Measurements from ENCODE around the gene RPS6KA2. TPM values are rescaled to one million over a fixed set of nuclear protein-coding genes. Genes with fewer than 3 reads are reported as not detected.

The RPS6KA2 gene
- total RNA-seq, 1 experiment from 2014 or later = 12.3 TPM

DNA sequence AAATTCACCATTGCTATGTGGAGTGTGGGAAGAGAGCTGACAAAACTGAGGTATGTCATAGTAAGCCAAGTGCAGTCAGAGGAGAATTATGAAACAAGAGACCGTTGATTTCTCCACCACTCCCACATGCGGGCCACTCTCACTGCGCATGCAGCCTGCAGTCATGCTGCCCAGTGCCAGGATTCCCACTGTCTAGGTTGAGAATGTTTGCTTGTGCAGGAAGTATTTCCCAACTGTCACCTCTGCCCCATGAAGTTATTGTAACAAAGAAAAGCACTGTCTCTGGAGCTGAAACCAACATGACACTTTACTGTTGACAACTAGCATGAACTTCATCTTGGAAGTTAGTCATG lies 266.0 kb downstream of the RPS6KA2 start:
- no peaks in the 10 kb centered on the region for H3K9me3 ChIP-seq (ENCODE audit: control insufficient read depth, low read depth, low read length)
- H3K36me3 Mint-ChIP-seq (ENCODE audit: insufficient read depth in 1 of 3, low read depth in 3 of 3) = peaks cover 0 to 4% (median 0%) of the 10 kb centered on the region in 3 experiments; a peak in 2 of 7 replicates
- TF ChIP-seq, protein P1, sequence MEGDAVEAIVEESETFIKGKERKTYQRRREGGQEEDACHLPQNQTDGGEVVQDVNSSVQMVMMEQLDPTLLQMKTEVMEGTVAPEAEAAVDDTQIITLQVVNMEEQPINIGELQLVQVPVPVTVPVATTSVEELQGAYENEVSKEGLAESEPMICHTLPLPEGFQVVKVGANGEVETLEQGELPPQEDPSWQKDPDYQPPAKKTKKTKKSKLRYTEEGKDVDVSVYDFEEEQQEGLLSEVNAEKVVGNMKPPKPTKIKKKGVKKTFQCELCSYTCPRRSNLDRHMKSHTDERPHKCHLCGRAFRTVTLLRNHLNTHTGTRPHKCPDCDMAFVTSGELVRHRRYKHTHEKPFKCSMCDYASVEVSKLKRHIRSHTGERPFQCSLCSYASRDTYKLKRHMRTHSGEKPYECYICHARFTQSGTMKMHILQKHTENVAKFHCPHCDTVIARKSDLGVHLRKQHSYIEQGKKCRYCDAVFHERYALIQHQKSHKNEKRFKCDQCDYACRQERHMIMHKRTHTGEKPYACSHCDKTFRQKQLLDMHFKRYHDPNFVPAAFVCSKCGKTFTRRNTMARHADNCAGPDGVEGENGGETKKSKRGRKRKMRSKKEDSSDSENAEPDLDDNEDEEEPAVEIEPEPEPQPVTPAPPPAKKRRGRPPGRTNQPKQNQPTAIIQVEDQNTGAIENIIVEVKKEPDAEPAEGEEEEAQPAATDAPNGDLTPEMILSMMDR (conservative IDR thresholded peaks at IDR 0.05) = no peak
- H3K9me3 Mint-ChIP-seq = peaks cover 0 to 6% of the 10 kb centered on the region in 2 experiments; a peak in 2 of 5 replicates
- no peak overlapping the region for H2BK12ac ChIP-seq (ENCODE audit: insufficient read length, low read depth, low read length)
- no peak overlapping the region for H3K23ac ChIP-seq (ENCODE audit: insufficient read length, low read depth, low read length)
- DNase-seq = no peak
- no peak overlapping the region for H3K4me3 Mint-ChIP-seq
- no peak overlapping the region for H3K14ac ChIP-seq (ENCODE audit: insufficient read depth, low read length)
- no peaks in the 10 kb centered on the region for H4K20me1 ChIP-seq (ENCODE audit: control insufficient read depth, insufficient read depth, insufficient read length)
- H3K4ac ChIP-seq (ENCODE audit: low read depth, low read length) = no peak overlapping the region
- no peaks in the 10 kb centered on the region for H3K79me1 ChIP-seq (ENCODE audit: insufficient read depth, low read depth, low read length, poor library complexity, severe bottlenecking)
- no peak overlapping the region for H2BK15ac ChIP-seq (ENCODE audit: low read depth, low read length)
- H3K23me2 ChIP-seq (ENCODE audit: insufficient read length, low read depth, low read length, poor library complexity, severe bottlenecking) = peaks cover 5% of the 10 kb centered on the region
- no peak overlapping the region for H3K56ac ChIP-seq (ENCODE audit: insufficient read length, low read depth, low read length)
- H3K4me1 ChIP-seq (ENCODE audit: insufficient read depth, low read length) = peaks cover 6% of the 10 kb centered on the region; the same call in 1 of the 2 replicates
- no peaks in the 10 kb centered on the region for H3K79me2 ChIP-seq (ENCODE audit: insufficient read depth, low read length)
- no peaks in the 10 kb centered on the region for H3K27me3 ChIP-seq (ENCODE audit: insufficient read depth, low read length)
- no peak overlapping the region for H3K4me2 ChIP-seq (ENCODE audit: insufficient read depth, insufficient read length, low read length)
- H3K9ac ChIP-seq (ENCODE audit: extremely low read depth, insufficient read length, low read length) = no peak overlapping the region
- no peak overlapping the region for H3K18ac ChIP-seq (ENCODE audit: insufficient read length, low read depth, low read length)
- H4K91ac ChIP-seq (ENCODE audit: insufficient read length, low read depth, low read length) = no peak overlapping the region
- H2BK20ac ChIP-seq (ENCODE audit: low read depth, low read length, poor library complexity, severe bottlenecking) = no peak overlapping the region
- H2BK120ac ChIP-seq (ENCODE audit: low read depth, low read length, poor library complexity, severe bottlenecking) = no peak overlapping the region
- WGBS (ENCODE audit: extremely low coverage, insufficient read length, low lambda C conversion rate) = no CpG with 5 or more reads among the region's 3 CpGs
- no peak overlapping the region for H2AK5ac ChIP-seq (ENCODE audit: insufficient read length, low read length)
- H2AFZ ChIP-seq (ENCODE audit: low read length) = no peak overlapping the region
- no peak overlapping the region for H3K27ac ChIP-seq (ENCODE audit: insufficient read length, low read depth, low read length)
- H3T11ph ChIP-seq (ENCODE audit: low read length) = no peak overlapping the region
- no peak overlapping the region; a peak in 1 of 7 replicates for H3K27ac Mint-ChIP-seq
- H3K27me3 Mint-ChIP-seq (ENCODE audit: low read depth) = peaks cover 2% of the 10 kb centered on the region; the same call in 1 of the 2 replicates
- no peak overlapping the region for H4K5ac ChIP-seq (ENCODE audit: insufficient read length, low read depth, low read length)
- peaks cover 33 to 46% of the 10 kb centered on the region in 2 experiments for H3K4me1 Mint-ChIP-seq
- no peak overlapping the region for H2BK5ac ChIP-seq (ENCODE audit: insufficient read length, low read length)
- no peak overlapping the region for H4K8ac ChIP-seq (replicated peaks; ENCODE audit: insufficient read length, low read depth, low read length)
